Stimulated activated CD4-positive, alpha-beta T cell treated with anti-CD3 and anti-CD28 coated beads, Interleukin-1b, Interleukin-23, amount 100 ng/mL, for 1 hour (primary cell): ENCODE data around the gene RNU1-4.
"Not testable (repeated sequence)": the region's sequence is repeated elsewhere in the genome, so short reads cannot be mapped to it uniquely, and the experiment has no call there.

Source experiments
- DNase-seq, 2 donors: peaks; one replicate each; pipeline ENCODE4 v3.0.0-alpha.2; 2020; ENCODE audit warnings: low read depth in 2 of 2

RNU1-4 gene

DNA sequence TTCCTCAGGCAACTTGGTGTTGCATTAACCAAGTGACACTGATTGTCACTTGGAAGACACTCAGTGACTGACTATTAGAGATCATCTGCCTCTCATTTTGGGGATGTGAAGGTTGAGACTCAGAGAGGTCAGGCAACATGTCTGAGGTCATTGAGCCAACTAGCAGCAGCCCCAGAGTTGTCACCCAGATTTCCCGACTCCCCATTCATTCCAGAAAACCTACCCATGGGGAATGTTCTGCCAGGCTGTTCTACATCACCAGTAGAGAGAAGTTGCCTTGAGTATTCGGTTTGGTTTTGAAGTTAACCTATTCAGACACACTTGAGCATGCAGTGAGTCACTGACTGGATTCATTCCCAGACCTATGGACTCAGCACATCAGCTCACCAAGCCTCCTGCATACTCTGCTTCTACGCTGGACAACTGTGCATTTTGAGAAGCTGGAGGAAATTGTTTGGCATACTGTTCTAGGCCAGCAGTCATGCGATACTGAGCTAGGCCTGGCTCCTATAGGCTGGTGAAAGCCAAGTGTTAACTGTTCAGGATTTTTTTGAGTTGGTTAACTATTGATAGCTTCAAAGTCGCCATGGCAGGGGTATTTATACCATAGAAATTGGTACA, 29.9 kb downstream of the RNU1-4 start:
- DNase-seq = not testable (repeated sequence)

DNA sequence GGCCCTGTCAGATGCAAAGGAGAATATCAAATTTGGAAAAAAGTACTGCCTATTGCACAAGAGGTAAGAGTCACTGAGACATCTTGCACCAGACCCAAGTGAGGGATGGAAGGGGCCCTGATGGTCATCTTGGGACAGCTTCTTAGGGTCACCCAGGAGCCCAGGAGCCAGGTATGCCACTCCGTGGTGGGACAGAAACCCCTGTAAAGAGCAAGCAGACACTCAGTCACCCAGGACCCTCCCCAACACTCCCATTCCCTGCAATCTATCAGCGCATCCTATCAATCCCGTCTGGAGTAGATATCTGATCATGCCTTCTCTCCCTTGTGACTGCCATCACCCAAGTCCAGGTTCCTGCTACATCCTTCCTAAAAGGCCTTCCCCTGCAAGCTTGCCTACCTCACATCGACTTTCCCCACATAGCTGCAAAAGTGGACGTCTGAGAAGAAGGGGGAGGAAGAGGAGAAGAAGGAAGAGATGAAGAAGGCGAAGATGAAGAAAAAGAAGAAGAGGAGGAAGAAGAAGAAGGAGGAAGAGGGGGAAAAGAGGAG, 30.7 kb downstream of the RNU1-4 start:
- DNase-seq = not testable (repeated sequence)

DNA sequence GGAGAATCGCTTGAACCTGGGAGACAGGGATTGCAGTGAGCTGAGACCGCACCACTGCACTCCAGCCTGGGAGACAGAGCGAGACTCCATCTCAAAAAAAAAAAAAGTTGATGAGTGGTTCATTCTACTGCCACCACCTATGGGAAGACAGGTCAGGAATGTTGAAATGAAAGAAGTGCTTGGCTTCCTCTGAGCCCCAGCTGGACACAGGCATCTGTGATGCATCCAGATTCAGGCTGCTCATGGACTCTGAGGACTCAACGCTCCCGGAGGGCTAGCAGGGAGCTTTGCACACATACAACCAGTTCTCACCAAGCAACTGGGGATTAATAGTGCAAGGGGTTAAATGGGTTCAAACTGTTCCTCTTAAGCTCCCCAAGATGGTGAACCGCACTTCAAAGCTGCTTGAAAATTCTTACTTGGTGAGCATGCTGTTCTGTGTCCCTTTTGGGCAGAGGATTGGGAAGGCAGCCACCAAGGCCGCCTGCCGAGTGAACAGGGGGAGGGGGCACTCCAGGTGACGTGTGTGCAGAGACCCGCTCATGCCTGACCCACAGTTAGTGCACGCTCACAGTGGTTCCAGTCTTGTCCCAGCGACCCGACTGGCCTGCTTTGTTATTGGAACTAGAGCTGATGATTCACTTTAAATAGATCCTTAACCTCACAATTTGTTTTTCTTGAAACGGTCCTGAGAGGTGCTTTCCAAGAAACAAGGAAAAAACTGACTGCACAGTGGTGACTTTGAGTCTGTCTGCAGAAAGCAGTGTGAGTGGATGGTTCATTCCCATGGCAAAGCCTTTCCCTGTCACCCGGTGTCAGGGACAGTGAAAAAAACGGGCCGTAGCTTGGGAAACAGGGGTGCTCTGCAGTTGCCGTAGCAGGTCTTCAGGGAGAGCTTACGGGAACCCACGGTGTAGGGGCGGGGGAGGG, 32.2 kb downstream of the RNU1-4 start:
- DNase-seq = not testable (repeated sequence)

DNA sequence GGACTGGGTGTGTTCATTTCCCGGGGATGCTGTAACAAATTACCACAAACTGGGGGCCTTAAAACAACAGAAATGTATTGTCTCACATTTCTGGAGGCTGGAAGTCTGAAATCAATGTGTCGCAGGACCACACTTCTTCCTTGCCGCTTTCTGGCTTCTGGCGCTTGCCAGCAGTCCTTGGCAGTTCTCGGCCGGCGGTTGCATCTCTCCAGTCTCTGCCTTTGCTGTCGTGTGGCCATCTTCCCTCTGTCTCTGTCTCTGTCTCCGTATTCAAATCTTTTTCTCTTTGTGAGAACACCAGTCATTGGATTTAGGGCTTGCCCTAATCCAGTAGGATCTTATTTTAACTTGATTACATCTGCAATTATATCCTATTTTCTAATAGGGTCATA, 32.9 kb downstream of the RNU1-4 start:
- DNase-seq = not testable (repeated sequence)

- DNase-seq = not testable (repeated sequence)
These were observed 33.4 kb downstream of the RNU1-4 start for GRCh38 chr1:16773723-16774122.

GRCh38 chr1:16774773-16775172, 34.5 kb downstream of the RNU1-4 start:
- not testable (repeated sequence) for DNase-seq

DNA sequence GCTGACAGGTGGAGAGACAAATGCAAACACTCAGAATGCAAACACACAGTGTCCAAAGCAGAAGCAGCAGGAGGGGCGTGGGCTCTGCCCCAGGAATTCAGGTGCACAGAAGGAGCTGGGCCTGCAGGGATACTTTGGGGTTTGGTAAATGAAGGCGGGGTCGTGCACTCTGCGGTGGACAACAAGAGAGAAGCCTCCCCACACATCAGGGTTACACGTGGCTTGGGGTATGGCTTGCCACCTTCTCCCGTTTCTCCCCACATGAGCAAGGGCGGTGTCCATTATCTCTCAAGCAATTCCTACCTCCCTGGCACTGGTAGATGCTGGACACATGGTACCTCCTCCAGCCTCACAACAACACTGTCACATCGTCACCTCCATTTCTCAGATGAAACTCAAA, 35.0 kb downstream of the RNU1-4 start:
- not testable (repeated sequence) for DNase-seq

GRCh38 chr1:16776248-16776647, 35.9 kb downstream of the RNU1-4 start:
- not testable (repeated sequence) for DNase-seq

DNA sequence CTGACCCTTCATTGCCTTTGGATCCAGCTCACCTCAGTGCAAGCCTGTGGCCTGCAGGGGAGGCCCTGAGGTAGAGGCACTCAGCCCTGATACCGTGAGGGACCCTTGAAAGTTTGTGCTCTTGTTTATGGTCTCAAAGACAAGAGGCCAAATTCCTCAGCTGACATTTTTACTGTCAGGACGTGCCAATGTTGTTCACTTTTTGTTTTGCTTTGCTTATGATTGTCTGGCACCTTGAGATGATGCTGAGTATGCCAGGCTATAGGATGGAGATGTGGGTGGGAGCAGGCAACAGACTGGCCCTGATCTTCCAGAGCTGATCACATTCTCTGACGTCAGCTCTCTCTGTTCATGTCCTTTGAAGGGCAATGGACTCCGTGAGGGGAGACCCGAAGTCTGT, 36.5 kb downstream of the RNU1-4 start:
- DNase-seq = not testable (repeated sequence)

DNA sequence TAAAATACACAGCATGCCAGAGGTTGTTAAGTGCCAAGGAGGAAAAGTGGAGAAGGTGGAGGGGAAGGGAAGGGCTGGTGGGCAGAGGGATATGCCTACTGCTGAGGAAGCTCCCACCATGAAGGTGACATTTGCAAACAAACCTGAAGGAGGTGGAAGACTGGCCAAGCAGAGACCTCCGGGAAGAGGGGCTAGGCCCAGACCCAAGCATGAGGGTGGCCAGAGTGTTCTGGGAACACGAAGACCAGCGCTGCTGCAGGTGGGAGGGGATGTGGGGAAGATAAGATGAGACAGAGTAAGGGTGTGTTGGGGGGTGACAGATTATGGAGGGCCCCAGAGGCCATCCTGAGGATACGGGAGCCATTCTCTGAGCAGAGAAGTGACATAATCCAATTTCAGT, 37.5 kb downstream of the RNU1-4 start:
- DNase-seq = not testable (repeated sequence)

GRCh38 chr1:16779525-16779924, 39.2 kb downstream of the RNU1-4 start:
- not testable (repeated sequence) for DNase-seq

- not testable (repeated sequence) for DNase-seq
These were observed 40.7 kb downstream of the RNU1-4 start for GRCh38 chr1:16781033-16781432.

GRCh38 chr1:16781625-16782024, 41.3 kb downstream of the RNU1-4 start:
- not testable (repeated sequence) for DNase-seq

DNA sequence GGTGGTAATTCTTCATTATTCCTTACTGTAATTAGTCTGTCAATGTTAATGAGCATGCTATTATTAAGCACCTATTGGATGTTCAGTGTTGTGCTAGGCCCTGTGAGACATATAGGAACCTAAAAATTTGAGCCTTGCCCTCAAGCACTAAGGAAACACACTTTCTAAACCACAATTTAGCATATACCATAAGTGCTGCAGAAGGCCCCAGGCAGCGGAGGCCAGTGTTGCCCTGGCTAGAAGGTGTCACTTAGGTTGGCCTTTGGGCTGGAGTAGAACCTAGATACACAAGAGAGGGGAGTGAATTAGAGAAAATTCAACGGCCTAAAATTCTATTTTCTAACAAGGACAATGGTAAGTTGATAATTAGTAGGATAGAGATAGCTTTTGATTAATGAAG, 44.6 kb downstream of the RNU1-4 start:
- not testable (repeated sequence) for DNase-seq

- not testable (repeated sequence) for DNase-seq
These were observed 46.0 kb downstream of the RNU1-4 start for GRCh38 chr1:16786362-16786761.

- not testable (repeated sequence) for DNase-seq
These were observed 46.9 kb downstream of the RNU1-4 start for GRCh38 chr1:16787175-16787574.

DNA sequence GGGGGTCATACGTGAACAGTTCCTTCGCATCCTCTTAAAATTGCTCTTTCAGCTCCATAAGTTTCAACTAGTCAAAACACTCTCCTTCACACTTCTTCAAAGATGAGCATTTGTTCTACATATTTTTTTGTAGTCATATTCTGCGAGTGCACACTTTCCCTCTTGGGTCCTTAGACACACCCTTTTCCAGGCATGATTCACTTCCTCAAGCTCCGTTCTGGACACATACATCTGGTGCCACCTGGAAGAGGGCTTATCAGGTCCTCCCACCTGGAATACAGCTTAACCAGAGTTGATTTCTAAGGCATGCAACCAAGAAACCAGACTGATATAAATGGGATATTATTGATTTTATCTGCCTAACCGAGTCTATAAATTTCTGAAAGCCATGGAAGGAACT, 47.4 kb downstream of the RNU1-4 start:
- not testable (repeated sequence) for DNase-seq
